ENCODE data around the gene MCM6.

MCM6 gene

DNA sequence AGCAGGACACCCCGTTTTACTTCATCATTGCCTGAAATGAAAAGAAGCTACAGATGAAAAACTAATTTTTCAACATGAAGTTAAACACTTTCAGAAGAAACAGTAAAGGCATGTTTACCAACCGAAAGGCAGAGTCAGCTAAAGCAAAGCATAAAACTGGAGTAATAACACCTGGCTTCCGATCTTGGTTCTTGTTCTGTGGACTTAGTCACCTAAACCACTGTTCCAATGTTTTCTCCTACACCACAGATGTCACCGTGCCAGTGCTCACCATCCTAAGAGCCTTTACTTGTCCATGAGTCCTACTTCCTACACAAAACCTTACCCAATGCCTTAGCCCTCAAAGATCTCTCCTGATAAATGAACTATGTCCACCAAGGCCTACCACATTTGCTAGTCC is 13.5 kb downstream of the MCM6 start:
- no peak for DNase-seq

DNA sequence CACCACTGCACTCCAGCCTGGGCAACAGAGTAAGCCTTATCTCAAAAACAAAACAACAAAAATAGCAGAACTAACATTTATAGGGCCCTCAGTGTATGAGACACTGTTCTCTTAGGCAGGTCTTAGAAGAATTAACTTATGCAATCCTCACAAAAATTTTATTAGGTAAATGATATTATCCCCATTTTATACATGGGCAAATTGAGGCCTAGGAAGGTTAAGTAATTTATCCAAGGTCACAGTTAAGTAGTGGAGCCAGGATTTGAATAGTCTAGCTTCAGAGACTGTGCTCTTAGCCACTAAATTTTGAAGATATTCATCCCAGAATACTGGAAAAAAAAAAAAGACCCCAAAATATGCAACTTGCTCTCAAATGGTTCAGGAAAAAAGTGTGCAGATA is 22.8 kb downstream of the MCM6 start:
- no peak for DNase-seq

DNA sequence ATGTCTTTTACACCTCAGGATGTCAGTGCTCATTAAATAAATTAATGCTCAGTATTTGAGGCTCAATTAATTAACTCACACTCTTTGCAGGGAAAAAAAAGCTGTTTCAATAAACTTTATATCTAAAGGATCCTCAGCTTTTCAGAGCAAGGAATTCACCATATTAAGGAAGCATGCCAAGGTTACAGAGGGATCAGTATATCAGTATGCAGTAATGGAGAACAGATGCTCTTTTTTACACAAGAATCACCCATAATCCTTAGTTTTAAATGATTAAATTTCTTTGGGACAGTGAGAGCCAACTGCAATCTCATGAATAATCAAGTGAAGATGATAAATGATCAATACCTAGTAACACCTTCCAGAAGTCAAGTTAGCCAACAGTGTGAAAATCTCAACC is 24.4 kb downstream of the MCM6 start:
- no peak for DNase-seq

DNA sequence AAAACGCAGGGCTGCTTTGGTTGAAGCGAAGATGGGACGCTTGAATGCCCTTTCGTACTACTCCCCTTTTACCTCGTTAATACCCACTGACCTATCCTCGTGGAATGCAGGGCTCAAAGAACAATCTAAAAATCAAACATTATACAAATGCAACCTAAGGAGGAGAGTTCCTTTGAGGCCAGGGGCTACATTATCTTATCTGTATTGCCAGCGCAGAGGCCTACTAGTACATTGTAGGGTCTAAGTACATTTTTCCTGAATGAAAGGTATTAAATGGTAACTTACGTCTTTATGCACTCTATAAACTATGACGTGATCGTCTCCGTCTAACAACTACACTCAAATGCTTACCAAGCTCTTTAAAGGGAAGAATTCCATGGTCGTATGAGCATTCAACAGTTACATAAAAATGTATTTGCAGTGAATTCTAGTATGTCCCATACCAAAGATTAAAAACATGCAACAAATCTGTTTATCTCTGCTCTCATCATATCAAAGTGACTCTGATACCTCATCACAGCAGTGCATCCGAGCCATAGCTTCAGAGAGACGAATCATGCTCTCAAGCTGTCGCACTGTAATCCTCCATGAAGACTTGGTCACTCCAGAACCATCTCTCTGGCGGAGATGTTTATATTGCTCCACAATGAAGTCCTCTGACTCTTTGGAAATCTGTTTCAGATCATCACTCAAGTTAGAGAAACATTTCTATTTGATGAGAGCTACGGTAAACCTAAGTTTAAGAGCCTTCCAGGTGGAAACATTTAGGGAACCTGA is 25.2 kb downstream of the MCM6 start:
- DNase-seq = no peak

DNA sequence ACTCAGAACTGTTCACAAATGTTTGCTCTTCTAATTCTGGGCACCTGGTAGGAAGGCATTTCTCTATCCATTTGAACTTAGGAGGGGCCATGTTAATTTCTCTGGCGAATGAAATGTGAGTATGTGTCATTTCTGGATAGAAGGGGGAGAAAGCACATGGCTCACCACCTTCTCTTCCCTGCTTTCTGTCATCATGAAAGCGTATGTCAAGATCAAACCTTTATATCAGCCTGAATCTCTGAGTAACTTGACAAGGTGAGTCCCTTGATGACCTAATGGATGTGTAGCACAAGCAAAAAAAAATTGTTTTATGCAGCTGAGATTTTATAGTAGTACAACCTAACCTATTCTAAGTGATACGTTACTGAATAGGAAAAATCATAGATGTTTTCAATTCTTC is 27.2 kb downstream of the MCM6 start:
- DNase-seq = no peak

GRCh38 chr2:135845997-135846396 is 30.2 kb downstream of the MCM6 start:
- DNase-seq = no peak

DNA sequence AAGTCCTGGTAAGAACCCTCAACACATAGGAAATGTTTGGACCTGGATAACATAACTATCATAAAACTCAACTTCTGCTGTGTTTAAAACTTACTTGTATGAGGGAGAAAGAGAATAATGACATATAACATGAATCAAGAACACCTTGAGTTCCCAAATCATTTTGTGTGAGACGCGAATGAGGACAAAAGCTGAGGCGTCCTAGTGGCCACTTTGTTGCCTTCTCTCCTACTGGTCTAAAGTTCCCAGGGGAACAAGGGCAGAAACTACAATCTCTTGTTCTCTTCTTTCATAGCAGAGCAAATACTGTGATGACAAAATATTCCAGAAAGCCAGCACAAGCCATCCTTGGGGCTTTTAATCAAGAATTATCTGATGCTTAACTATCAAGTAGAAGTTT is 31.0 kb downstream of the MCM6 start:
- DNase-seq = no peak

DNA sequence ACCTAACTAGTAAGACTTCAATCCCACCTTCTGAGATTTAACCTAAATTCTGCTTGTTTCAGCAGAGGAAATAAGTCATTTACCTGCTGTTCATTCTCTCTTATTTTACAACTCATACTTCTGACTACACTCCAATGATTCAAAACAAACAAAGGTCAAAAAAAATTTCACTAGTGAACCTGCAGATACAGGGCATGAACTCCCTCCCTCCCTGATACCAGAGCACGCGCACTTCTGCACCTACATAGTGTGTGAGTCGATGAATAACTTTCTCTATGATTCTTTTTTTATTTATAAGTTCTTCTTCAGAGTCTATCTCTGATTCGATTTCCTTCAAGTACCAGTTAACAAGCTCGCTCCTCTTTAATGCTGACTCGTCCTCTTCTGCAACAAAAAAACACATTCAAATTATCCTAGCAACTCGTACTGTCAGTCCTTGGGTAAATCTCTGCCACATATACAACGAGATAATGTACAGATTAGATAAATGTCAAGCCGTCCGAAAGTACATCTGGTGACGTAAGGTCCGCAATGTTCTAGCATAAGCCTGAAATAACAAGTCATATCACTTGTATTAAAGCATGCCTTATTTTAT is 31.8 kb downstream of the MCM6 start:
- DNase-seq = no peak

- no peak for DNase-seq
Measured at GRCh38 chr2:135843671-135844070, 32.6 kb downstream of the MCM6 start.

DNA sequence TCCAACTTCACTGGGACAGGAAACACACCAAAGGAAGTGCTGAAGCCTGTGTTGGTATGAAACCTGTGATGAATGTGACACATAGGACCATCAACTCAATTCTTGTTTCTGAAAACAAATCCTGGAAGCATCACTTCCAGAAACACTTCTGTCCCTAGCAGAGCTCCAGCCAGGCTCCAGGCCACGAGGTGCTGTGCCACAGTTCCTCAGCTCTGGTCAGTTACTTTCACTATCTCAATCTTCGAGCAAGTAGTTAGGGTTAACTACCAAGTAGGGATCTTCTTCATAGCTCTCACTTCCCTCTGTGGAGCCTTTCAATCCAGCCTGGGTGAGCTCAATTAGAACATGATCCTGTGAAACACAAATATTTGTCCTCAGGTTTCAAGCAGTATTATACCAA is 35.6 kb downstream of the MCM6 start:
- no peak for DNase-seq

DNA sequence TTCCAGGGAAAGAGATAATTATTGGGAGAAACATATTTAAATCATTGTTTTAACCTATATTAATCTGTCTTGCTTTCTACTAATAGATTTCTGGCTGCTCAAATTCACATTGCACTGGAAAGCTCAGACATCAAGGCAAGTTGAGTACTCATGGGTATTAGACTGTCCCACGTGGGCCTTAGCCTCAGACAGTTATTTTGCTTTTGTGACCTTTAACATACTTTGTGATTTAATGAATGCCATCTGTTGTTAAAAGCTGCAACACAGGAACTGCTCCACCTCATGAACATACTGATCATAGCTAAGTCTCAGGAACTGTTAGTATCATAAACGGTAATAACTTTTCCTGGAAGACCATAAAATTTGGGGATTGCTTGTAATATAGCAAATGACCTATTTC is 36.5 kb downstream of the MCM6 start:
- DNase-seq = no peak

- no peak for DNase-seq
Measured at GRCh38 chr2:135838502-135838901, 37.7 kb downstream of the MCM6 start.

GRCh38 chr2:135836596-135837270 is 39.5 kb downstream of the MCM6 start, which contains the start of gene LCT:
TSS of gene LCT (minus strand) at chr2:135837184. CDS start at chr2:135837169, 15 bp downstream.
- no peak for DNase-seq

- DNase-seq = no peak
Measured at GRCh38 chr2:135832891-135833290, 43.4 kb downstream of the MCM6 start.

- DNase-seq = no peak
Measured at GRCh38 chr2:135831180-135831812, 44.9 kb downstream of the MCM6 start.

DNA sequence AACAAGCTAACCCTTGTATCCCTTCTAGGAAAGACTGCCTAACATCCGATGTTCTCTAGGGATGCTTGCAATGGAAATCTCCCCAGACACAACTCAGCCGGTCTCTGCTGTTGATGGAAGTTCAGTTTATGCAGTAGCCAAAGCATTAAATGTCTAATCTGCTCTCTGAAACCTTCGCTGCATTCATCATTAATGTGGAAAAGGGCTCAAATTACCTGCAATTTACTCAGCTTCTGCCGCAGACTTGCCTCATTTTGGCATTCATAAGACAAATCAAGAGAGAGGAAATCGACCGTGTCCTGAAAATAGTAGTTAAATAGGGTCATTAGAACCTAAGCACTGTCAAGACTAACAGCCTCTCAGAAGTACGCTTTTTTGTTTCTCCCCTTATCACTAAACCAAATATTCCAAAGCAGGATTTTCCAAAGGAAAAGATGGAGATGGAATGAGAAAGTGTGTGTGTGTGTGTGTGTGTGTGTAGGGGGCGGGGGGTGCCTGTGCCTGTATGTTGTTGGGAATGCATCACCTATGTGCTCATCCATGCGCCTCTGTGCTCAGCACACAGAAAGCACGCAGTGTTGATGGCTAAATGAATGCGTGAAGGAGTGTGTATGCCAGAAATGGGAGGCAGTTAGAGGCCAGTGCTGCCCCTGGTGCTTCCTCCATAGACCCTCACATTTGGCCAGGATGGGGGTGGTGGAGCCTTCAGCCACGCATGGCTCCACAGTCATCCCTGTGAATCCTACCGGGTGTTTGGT is 46.7 kb downstream of the MCM6 start:
- DNase-seq = no peak

DNA sequence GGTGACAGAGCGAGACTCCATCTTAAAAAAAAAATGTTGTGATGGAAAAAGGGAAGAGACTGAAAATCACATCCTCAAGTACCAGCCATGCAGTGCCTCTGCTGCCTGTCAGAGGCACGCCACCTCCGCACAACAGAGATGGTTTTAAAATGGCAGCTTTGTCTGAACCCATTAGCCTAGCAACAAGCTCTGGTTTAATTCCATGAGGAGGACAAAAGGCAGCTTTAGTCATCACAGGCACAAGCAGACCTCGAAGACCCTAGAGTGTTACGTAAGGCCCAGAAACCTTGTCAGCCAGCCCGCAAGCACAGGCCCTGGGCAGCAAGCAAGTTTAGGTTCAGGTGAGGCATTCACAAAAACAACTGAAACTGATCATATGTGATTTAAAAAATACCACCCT is 49.7 kb downstream of the MCM6 start:
- no peak for DNase-seq

GRCh38 chr2:135825550-135826176 is 50.6 kb downstream of the MCM6 start:
- DNase-seq = no peak

DNA sequence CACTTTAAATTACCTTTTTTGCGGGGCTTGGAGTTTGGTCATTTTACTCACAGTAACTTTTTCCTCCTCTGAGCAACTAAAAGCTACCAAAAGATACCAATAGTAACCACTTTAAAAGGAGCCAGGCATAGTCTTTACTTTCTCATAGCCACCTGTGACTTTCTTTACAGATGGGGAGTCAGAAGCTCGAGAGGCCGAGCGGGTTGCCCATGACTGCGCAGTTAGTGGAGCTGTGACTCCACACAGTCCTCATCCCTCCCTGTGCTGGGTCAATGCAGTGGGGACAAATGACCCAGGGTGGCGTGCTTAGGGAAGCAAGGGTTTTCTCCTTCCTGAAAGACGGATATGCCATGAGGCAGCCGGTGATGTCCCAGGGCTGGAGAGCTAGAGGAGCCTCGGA is 51.1 kb downstream of the MCM6 start:
- no peak for DNase-seq

DNA sequence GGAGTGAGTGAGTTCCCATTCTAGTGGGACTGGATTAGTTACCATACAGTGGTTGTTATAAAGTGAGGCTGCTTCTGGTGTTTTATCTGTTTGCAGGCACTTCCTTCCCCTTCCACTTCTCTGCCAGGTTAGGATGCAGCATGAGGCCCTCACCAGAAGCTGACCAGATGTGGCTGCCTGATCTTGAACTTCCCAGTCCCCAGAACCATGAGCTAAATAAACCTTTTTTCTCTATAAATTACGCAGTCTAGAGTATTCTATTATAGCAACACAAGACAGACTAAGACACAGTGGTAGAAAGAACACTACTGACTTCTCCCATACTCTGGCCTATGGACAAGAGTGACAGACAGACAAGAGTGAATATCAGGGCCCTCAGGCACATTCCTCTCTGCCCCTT is 53.4 kb downstream of the MCM6 start:
- no peak for DNase-seq

- no peak for DNase-seq
Measured at GRCh38 chr2:135821190-135821589, 55.1 kb downstream of the MCM6 start.

- DNase-seq = no peak
Measured at GRCh38 chr2:135820003-135820618, 56.1 kb downstream of the MCM6 start.

Data from activated gamma-delta T cell (primary cell).